GM20431 (cell line): ENCODE data around the gene LRP1B.

Experiments
- in situ Hi-C: fragments of 300-500 bp; cut with MseI, MboI; formaldehyde crosslinking; loops from one replicate; pipeline ENCODE4 v1.15.0; 2020; ENCODE audit warnings: low sequenced_read_pairs; ENCODE audit not compliant: unreplicated experiment

LRP1B gene

GRCh38 chr2:141118836-141119235 is 1012.0 kb downstream of the LRP1B start:
- in situ Hi-C loops: no loop called here

- in situ Hi-C loops: no loop called here
Observed at GRCh38 chr2:141113301-141113700, 1017.5 kb downstream of the LRP1B start.

GRCh38 chr2:141109633-141110032 is 1021.2 kb downstream of the LRP1B start:
- in situ Hi-C loops: no loop called here

- in situ Hi-C loops: no loop called here
Observed at GRCh38 chr2:141105763-141106162, 1025.1 kb downstream of the LRP1B start.

GRCh38 chr2:141103216-141103615 is 1027.6 kb downstream of the LRP1B start:
- in situ Hi-C loops: no loop called here

- in situ Hi-C loops: no loop called here
Observed at GRCh38 chr2:141079231-141079630, 1051.6 kb downstream of the LRP1B start.

GRCh38 chr2:141075753-141076152 is 1055.1 kb downstream of the LRP1B start:
- in situ Hi-C loops: no loop called here

- in situ Hi-C loops: no loop called here
Observed at GRCh38 chr2:141068053-141068682, 1062.6 kb downstream of the LRP1B start.

GRCh38 chr2:141065042-141065441 is 1065.8 kb downstream of the LRP1B start:
- in situ Hi-C loops: no loop called here

GRCh38 chr2:141063406-141063805 is 1067.4 kb downstream of the LRP1B start:
- in situ Hi-C loops: no loop called here

GRCh38 chr2:141062443-141062842 is 1068.4 kb downstream of the LRP1B start:
- in situ Hi-C loops: no loop called here

- in situ Hi-C loops: no loop called here
Observed at GRCh38 chr2:141062031-141062430, 1068.8 kb downstream of the LRP1B start.

- in situ Hi-C loops: no loop called here
Observed at GRCh38 chr2:141058556-141058955, 1072.3 kb downstream of the LRP1B start.

GRCh38 chr2:141055531-141055930 is 1075.3 kb downstream of the LRP1B start:
- in situ Hi-C loops: no loop called here

GRCh38 chr2:141048951-141049350 is 1081.9 kb downstream of the LRP1B start:
- in situ Hi-C loops: no loop called here

GRCh38 chr2:141041281-141041680 is 1089.5 kb downstream of the LRP1B start:
- in situ Hi-C loops: no loop called here

- in situ Hi-C loops: no loop called here
Observed at GRCh38 chr2:141038341-141038740, 1092.5 kb downstream of the LRP1B start.

GRCh38 chr2:141037361-141037760 is 1093.5 kb downstream of the LRP1B start:
- in situ Hi-C loops: no loop called here

GRCh38 chr2:141035846-141036420 is 1094.9 kb downstream of the LRP1B start:
- in situ Hi-C loops: no loop called here

- in situ Hi-C loops: no loop called here
Observed at GRCh38 chr2:141029428-141030078, 1101.3 kb downstream of the LRP1B start.

- in situ Hi-C loops: no loop called here
Observed at GRCh38 chr2:141027221-141027620, 1103.6 kb downstream of the LRP1B start.

- in situ Hi-C loops: no loop called here
Observed at GRCh38 chr2:141021611-141022010, 1109.2 kb downstream of the LRP1B start.
